ENCODE measurements around the gene TEX261.

DNA sequence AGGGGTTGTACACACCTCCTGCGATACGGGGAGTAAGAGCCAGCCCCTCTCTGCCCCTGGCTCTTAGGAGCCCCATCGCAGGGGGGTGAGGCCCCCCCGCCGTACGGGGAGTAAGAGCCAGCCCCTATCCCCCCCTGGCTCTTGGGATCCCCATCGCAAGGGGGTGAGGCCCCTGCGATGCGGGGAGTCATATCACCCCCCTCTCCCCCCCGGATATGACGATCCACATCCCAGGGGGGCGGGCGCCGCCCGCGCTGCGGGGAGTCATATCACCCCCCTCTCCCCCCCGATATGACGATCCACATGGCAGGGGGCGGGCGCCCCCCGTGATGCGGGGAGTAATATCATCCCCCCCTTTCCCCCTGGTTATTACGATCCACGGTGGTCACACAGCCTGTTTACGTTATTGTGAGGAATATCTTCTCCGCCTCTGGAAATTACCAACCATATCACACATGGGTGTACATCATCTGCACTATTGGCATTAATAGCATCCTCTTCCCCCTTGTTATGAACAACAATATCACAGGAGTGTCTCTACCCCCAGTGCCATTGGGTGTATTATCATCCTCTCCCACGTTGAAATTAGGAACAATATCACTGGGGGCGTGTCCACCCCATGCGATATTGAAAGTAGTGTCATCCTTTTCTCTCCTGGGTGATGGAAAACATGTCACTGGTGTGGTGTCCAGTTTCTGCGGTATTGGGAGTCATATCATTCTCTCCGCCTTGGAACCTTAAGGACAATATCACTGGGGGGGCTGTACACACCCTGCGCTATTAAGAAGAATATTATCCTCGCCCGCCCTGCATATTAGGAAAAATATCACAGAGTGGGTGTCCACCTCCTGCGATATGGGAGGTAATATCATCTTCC is 49.1 kb upstream of the TEX261 start:
- no peak for TF ChIP-seq POLR2A (IDR thresholded peaks at IDR 0.05; ENCODE audit: low read length)
- TF ChIP-seq GATA1 (IDR thresholded peaks at IDR 0.05; ENCODE audit: low read depth, low read length) = no peak
